IMR-90 (cell line): ENCODE data around the gene PKHD1. TPM values are rescaled to one million over a fixed set of nuclear protein-coding genes. Genes with fewer than 3 reads are reported as not detected.

Experiments
- ATAC-seq: fragments of 200-7000 bp; cut with Tn5 transposase; 2 replicates; pipeline ENCODE4 v1.9.1; 2020; ENCODE audit warnings: low read depth, mild to moderate bottlenecking, moderate library complexity
- BruUV-seq: library from RNA; stranded (reverse); fragments of 400-500 nt; replicated peaks from 2 replicates; lab custom pipeline; 2021; lab: Mats Ljungman, UMichigan
- CTCF ChIA-PET: fragments of 300-600 bp; formaldehyde crosslinking; extraction: SDS; loops from one replicate; lab custom pipeline; 2021; ENCODE audit warnings: antibody characterized with exemption; lab: Yijun Ruan, JAX
- POLR2A ChIA-PET: fragments of 300-600 bp; sonication (Branson Sonifier 250); formaldehyde crosslinking; loops from one replicate; lab custom pipeline; 2022; ENCODE audit warnings: antibody characterized with exemption; ENCODE audit not compliant: unreplicated experiment; lab: Charles Lee
- DNase-seq: peaks from one replicate; pipeline ENCODE4 v3.0.0; 2013
- H2AFZ ChIP-seq: replicated peaks from 2 replicates; pipeline ENCODE3; 2013; ENCODE audit warnings: low read length, mild to moderate bottlenecking; ENCODE audit not compliant: poor library complexity
- H2AK5ac ChIP-seq: 2 replicates; pipeline ENCODE4 v1.6.1; 2013; ENCODE audit warnings: low read depth, low read length, inconsistent platforms
- H2AK9ac ChIP-seq: replicated peaks from 2 replicates; pipeline ENCODE3; 2013; ENCODE audit warnings: mild to moderate bottlenecking, low read depth, low read length, moderate library complexity; ENCODE audit not compliant: poor library complexity
- H2BK120ac ChIP-seq: 2 replicates; pipeline ENCODE4 v1.6.1; 2013; ENCODE audit warnings: low read depth, low read length, inconsistent platforms
- H2BK15ac ChIP-seq: 3 replicates; pipeline ENCODE4 v1.6.1; 2013; ENCODE audit warnings: low read depth, low read length, inconsistent platforms
- H2BK20ac ChIP-seq: 2 replicates; pipeline ENCODE4 v1.6.1; 2013; ENCODE audit warnings: low read depth, mild to moderate bottlenecking, inconsistent platforms, low read length, moderate library complexity
- H2BK5ac ChIP-seq: 2 replicates; pipeline ENCODE4 v1.6.1; 2013; ENCODE audit warnings: mild to moderate bottlenecking, low read depth, low read length, inconsistent platforms; ENCODE audit not compliant: poor library complexity, severe bottlenecking
- H3K14ac ChIP-seq: replicated peaks from 2 replicates; pipeline ENCODE4 v1.6.1; 2013; ENCODE audit warnings: low read depth, low read length, inconsistent platforms
- H3K18ac ChIP-seq: 2 replicates; pipeline ENCODE4 v1.6.1; 2013; ENCODE audit warnings: low read depth, low read length, control low read depth
- H3K23ac ChIP-seq: 2 replicates; pipeline ENCODE4 v1.6.1; 2013; ENCODE audit warnings: low read depth, low read length, inconsistent platforms
- H3K27ac ChIP-seq: 2 replicates; pipeline ENCODE4 v1.5.1; 2013; ENCODE audit warnings: mild to moderate bottlenecking, control low read depth, low read length; ENCODE audit not compliant: insufficient read depth
- H3K27me3 ChIP-seq: 2 replicates; pipeline ENCODE4 v1.6.1; 2013; ENCODE audit warnings: low read length; ENCODE audit not compliant: control insufficient read depth, insufficient read depth
- H3K36me3 ChIP-seq: 2 replicates; pipeline ENCODE4 v1.6.1; 2013; ENCODE audit warnings: low read length, mixed read lengths; ENCODE audit not compliant: control insufficient read depth, insufficient read depth
- H3K4ac ChIP-seq: 2 replicates; pipeline ENCODE4 v1.6.1; 2013; ENCODE audit warnings: low read depth, low read length, inconsistent platforms
- H3K4me1 ChIP-seq: 2 replicates; pipeline ENCODE4 v1.6.1; 2013; ENCODE audit warnings: low read length, mixed read lengths; ENCODE audit not compliant: control insufficient read depth, insufficient read depth
- H3K4me2 ChIP-seq: 2 replicates; pipeline ENCODE4 v1.6.1; 2013; ENCODE audit warnings: low read depth, mild to moderate bottlenecking, control low read depth, low read length, moderate library complexity
- H3K4me3 ChIP-seq: 2 replicates; pipeline ENCODE4 v1.5.1; 2013; ENCODE audit warnings: low read depth, mild to moderate bottlenecking, control low read depth, low read length, moderate library complexity; ENCODE audit not compliant: insufficient read depth
- H3K56ac ChIP-seq: 2 replicates; pipeline ENCODE4 v1.6.1; 2013; ENCODE audit warnings: low read length, inconsistent platforms; ENCODE audit not compliant: insufficient read depth; ENCODE audit errors: extremely low read depth
- H3K79me1 ChIP-seq, 2 experiments: 2 replicates each; pipeline ENCODE4 v1.6.1; 2013; ENCODE audit warnings: low read length in 2 of 2, inconsistent platforms in 1 of 2, low read depth in 1 of 2
- H3K9ac ChIP-seq: 2 replicates; pipeline ENCODE4 v1.6.1; 2013; ENCODE audit warnings: low read depth, low read length, control low read depth
- H3K9me1 ChIP-seq: 2 replicates; pipeline ENCODE4 v1.6.1; 2013; ENCODE audit warnings: low read length, inconsistent platforms; ENCODE audit not compliant: insufficient read depth
- H3K9me3 ChIP-seq: 2 replicates; pipeline ENCODE4 v1.6.1; 2013; ENCODE audit warnings: low read length; ENCODE audit not compliant: control insufficient read depth, insufficient read depth
- H4K20me1 ChIP-seq: 2 replicates; pipeline ENCODE4 v1.6.1; 2013; ENCODE audit warnings: low read length, inconsistent platforms; ENCODE audit not compliant: insufficient read depth
- H4K5ac ChIP-seq: 2 replicates; pipeline ENCODE4 v1.6.1; 2013; ENCODE audit warnings: mild to moderate bottlenecking, low read depth, low read length, control low read depth
- H4K8ac ChIP-seq, 2 experiments: 2 replicates each; pipeline ENCODE4 v1.6.1; 2013; ENCODE audit warnings: low read depth in 2 of 2, low read length in 2 of 2, control low read depth in 1 of 2, inconsistent platforms in 1 of 2
- H4K91ac ChIP-seq: 2 replicates; pipeline ENCODE4 v1.6.1; 2013; ENCODE audit warnings: low read depth, low read length, inconsistent platforms; ENCODE audit not compliant: insufficient read depth
- BHLHE40 ChIP-seq: fragments of 150-350 bp; IDR thresholded peaks from 2 replicates; pipeline ENCODE4 v1.6.1; 2016; ENCODE audit warnings: mild to moderate bottlenecking, low read depth, low read length
- CEBPB ChIP-seq: IDR thresholded peaks from 2 replicates; pipeline ENCODE4 v1.6.1; 2012; ENCODE audit warnings: low read depth, low read length, improper control_type of control experiment
- CHD1 ChIP-seq: IDR thresholded peaks from 2 replicates; pipeline ENCODE4 v1.6.1; 2012; ENCODE audit warnings: low read depth, low read length, improper control_type of control experiment
- FOS ChIP-seq: fragments of 150-350 bp; IDR thresholded peaks from 2 replicates; pipeline ENCODE4 v1.6.1; 2016; ENCODE audit warnings: low read depth, low read length
- MAFK ChIP-seq: IDR thresholded peaks from 2 replicates; pipeline ENCODE4 v1.6.1; 2012; ENCODE audit warnings: low read depth, low read length, improper control_type of control experiment
- MAZ ChIP-seq: IDR thresholded peaks from 2 replicates; pipeline ENCODE4 v1.6.1; 2012; ENCODE audit warnings: low read depth, mild to moderate bottlenecking, low read length, improper control_type of control experiment, moderate library complexity, borderline replicate concordance
- MXI1 ChIP-seq: IDR thresholded peaks from 2 replicates; pipeline ENCODE4 v1.6.1; 2012; ENCODE audit warnings: low read depth, mild to moderate bottlenecking, low read length, moderate library complexity, borderline replicate concordance
- NFE2L2 ChIP-seq: fragments of 150-350 bp; IDR thresholded peaks from 2 replicates; pipeline ENCODE4 v1.6.1; 2016; ENCODE audit warnings: low read depth, mild to moderate bottlenecking, low read length
- POLR2A ChIP-seq: IDR thresholded peaks from 2 replicates; pipeline ENCODE4 v1.6.1; 2012; ENCODE audit warnings: mild to moderate bottlenecking, low read depth, low read length
- RAD21 ChIP-seq: IDR thresholded peaks from 2 replicates; pipeline ENCODE4 v1.6.1; 2012; ENCODE audit warnings: low read length, improper control_type of control experiment
- RCOR1 ChIP-seq: IDR thresholded peaks from 2 replicates; pipeline ENCODE4 v1.6.1; 2012; ENCODE audit warnings: mild to moderate bottlenecking, low read length, improper control_type of control experiment; ENCODE audit not compliant: insufficient replicate concordance
- RFX5 ChIP-seq: IDR thresholded peaks from 2 replicates; pipeline ENCODE4 v1.8.0; 2012; ENCODE audit warnings: low read depth, mild to moderate bottlenecking, low read length, moderate library complexity
- SMC3 ChIP-seq: fragments of 150-350 bp; IDR thresholded peaks from 2 replicates; pipeline ENCODE4 v1.6.1; 2016; ENCODE audit warnings: low read depth, mild to moderate bottlenecking, antibody characterized with exemption, low read length, moderate library complexity
- WGBS, 2 experiments: methylation state at CpG; one replicate each; pipeline versions ENCODE4 v1.1.5 to v1.1.7; 2013; ENCODE audit warnings: missing lambda C conversion rate in 2 of 2; ENCODE audit not compliant: insufficient read length in 1 of 2; ENCODE audit errors: extremely low coverage in 2 of 2; 5-methylcytosine and 5-hydroxymethylcytosine counted together
- dilution Hi-C: fragments of 300-500 bp; cut with HindIII; formaldehyde crosslinking; loops from one replicate; pipeline ENCODE4 v1.14.3; 2018; ENCODE audit warnings: low sequenced_read_pairs; ENCODE audit not compliant: unreplicated experiment
- in situ Hi-C: fragments of 300-500 bp; cut with MboI; formaldehyde crosslinking; loops from 3 replicates; pipeline ENCODE4 v1.14.3; 2019; ENCODE audit warnings: low sequenced_read_pairs, inconsistent platforms, mixed read lengths
- intact Hi-C: fragments of 100-400 bp; cut with micrococcal nuclease; formaldehyde crosslinking; loops from 2 replicates; pipeline ENCODE4 v1.10.0; 2022
- polyA plus RNA-seq, 3 experiments: library from polyadenylated mRNA; depleted of rRNA; stranded (reverse); fragments of >200 nt; gene quantifications; 2 replicates each; pipeline ENCODE4 v1.2.3, GENCODE V29; 2012; ENCODE audit warnings: low replicate concordance in 1 of 3
- total RNA-seq: library from RNA; depleted of rRNA; stranded (reverse); fragments of >200 nt; gene quantifications from 2 replicates; pipeline ENCODE4 v1.2.3, GENCODE V29; 2012
- TF ChIP-seq, protein P1 (sequence below): fragments of 150-350 bp; IDR thresholded peaks from 2 replicates; pipeline ENCODE4 v1.6.1; 2016; ENCODE audit warnings: low read depth, mild to moderate bottlenecking, low read length, moderate library complexity, borderline replicate concordance
- TF ChIP-seq, protein P2 (sequence below): fragments of 150-350 bp; IDR thresholded peaks from 2 replicates; pipeline ENCODE4 v1.6.1; 2017; ENCODE audit warnings: mild to moderate bottlenecking, antibody characterized with exemption, low read length, low read depth
- TF ChIP-seq, protein P3 (sequence below): conservative IDR thresholded peaks from 2 replicates; pipeline ENCODE4 v1.5.1; 2012; ENCODE audit warnings: mild to moderate bottlenecking, low read depth, low read length, improper control_type of control experiment

PKHD1 gene
- total and polyA plus RNA-seq, 2 of the 4 experiments (the other 2 are of a cell fraction), result not detected

DNA sequence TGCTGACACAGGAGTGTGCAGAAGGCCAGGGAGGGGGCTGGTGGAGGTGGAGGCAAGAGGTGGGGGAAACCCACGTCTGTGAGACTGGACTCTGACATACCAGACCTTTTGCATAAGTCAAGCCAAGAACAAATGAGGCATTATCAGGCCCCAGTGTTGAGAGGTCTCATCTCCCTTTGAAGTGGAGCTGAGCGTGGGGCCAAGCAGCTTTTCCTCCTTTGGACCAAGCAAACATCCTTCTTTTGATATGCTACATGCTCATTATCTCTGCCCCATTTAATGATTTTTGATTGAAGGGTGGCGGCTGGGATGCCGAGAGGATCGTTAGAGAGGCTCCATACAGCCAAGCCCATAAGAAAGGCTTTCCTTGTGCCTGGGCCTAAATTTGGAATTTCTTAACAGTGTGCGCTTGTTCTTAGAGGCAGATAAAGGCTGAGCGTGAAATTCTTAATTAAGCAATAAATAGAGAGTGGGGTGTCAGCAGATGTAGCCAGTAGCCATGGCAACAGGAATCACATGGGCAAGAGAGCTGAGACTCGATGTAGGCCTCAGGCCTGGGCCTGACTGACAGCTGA is 244.5 kb downstream of the PKHD1 start:
- DNase-seq (no peak), ATAC-seq (no peak)
- no peak overlapping the region for H2BK15ac ChIP-seq
- no peak overlapping the region for H2BK5ac ChIP-seq
- H3K27me3 ChIP-seq, result no peaks in the 10 kb centered on the region
- H3K56ac ChIP-seq, result no peak overlapping the region
- no peak overlapping the region for H3K14ac ChIP-seq
- no peak for TF ChIP-seq RAD21
- no peak for TF ChIP-seq MAZ
- TF ChIP-seq CHD1, result no peak
- TF ChIP-seq CEBPB, result no peak
- TF ChIP-seq RFX5, result no peak
- no peak for TF ChIP-seq NFE2L2
- no peak for TF ChIP-seq RCOR1
- no peak for TF ChIP-seq POLR2A
- no peak for TF ChIP-seq FOS
- TF ChIP-seq MXI1, result no peak
- TF ChIP-seq, protein P1, sequence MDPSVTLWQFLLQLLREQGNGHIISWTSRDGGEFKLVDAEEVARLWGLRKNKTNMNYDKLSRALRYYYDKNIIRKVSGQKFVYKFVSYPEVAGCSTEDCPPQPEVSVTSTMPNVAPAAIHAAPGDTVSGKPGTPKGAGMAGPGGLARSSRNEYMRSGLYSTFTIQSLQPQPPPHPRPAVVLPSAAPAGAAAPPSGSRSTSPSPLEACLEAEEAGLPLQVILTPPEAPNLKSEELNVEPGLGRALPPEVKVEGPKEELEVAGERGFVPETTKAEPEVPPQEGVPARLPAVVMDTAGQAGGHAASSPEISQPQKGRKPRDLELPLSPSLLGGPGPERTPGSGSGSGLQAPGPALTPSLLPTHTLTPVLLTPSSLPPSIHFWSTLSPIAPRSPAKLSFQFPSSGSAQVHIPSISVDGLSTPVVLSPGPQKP, result no peak
- TF ChIP-seq, protein P2, sequence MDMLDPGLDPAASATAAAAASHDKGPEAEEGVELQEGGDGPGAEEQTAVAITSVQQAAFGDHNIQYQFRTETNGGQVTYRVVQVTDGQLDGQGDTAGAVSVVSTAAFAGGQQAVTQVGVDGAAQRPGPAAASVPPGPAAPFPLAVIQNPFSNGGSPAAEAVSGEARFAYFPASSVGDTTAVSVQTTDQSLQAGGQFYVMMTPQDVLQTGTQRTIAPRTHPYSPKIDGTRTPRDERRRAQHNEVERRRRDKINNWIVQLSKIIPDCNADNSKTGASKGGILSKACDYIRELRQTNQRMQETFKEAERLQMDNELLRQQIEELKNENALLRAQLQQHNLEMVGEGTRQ, result no peak
- TF ChIP-seq MAFK, result no peak
- TF ChIP-seq BHLHE40, result no peak
- TF ChIP-seq SMC3, result no peak
- TF ChIP-seq, protein P3, sequence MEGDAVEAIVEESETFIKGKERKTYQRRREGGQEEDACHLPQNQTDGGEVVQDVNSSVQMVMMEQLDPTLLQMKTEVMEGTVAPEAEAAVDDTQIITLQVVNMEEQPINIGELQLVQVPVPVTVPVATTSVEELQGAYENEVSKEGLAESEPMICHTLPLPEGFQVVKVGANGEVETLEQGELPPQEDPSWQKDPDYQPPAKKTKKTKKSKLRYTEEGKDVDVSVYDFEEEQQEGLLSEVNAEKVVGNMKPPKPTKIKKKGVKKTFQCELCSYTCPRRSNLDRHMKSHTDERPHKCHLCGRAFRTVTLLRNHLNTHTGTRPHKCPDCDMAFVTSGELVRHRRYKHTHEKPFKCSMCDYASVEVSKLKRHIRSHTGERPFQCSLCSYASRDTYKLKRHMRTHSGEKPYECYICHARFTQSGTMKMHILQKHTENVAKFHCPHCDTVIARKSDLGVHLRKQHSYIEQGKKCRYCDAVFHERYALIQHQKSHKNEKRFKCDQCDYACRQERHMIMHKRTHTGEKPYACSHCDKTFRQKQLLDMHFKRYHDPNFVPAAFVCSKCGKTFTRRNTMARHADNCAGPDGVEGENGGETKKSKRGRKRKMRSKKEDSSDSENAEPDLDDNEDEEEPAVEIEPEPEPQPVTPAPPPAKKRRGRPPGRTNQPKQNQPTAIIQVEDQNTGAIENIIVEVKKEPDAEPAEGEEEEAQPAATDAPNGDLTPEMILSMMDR, result no peak
- no peak overlapping the region for H3K9ac ChIP-seq
- intact Hi-C loops (no loop called here), in situ Hi-C loops (no loop called here), dilution Hi-C loops (no loop called here)
- H4K5ac ChIP-seq, result no peak overlapping the region
- no peak overlapping the region for H2AK5ac ChIP-seq
- CTCF ChIA-PET, result no interaction called here
- H3K4me2 ChIP-seq, result no peak overlapping the region
- no peak overlapping the region for H3K18ac ChIP-seq
- H3K9me1 ChIP-seq, result no peaks in the 10 kb centered on the region; the same call in 1 of the 2 replicates
- H2AFZ ChIP-seq, result no peak overlapping the region
- H2BK120ac ChIP-seq, result no peak overlapping the region
- no peak overlapping the region for H4K8ac ChIP-seq
- H3K23ac ChIP-seq, result no peak overlapping the region
- no peak overlapping the region for H3K4me3 ChIP-seq
- no peaks in the 10 kb centered on the region for H3K4me1 ChIP-seq
- no peak overlapping the region for H3K4ac ChIP-seq
- H2BK20ac ChIP-seq, result no peak overlapping the region
- H4K20me1 ChIP-seq, result no peaks in the 10 kb centered on the region
- H4K91ac ChIP-seq, result no peak overlapping the region
- H3K79me1 ChIP-seq, result no peaks in the 10 kb centered on the region
- no peaks in the 10 kb centered on the region for H3K9me3 ChIP-seq
- no peaks in the 10 kb centered on the region for H3K36me3 ChIP-seq
- no peak overlapping the region for H3K27ac ChIP-seq
- no peak overlapping the region for H2AK9ac ChIP-seq
- POLR2A ChIA-PET, result no interaction called here
- whole genome bisulfite sequencing, 2 experiments, result 57% methylated on average over 3 of the region's 8 CpGs; no CpG with 5 or more reads in 1 of the 2 experiments
- no TSS peak for BruUV-seq
